ENCODE data around the gene SNX21.

DNA sequence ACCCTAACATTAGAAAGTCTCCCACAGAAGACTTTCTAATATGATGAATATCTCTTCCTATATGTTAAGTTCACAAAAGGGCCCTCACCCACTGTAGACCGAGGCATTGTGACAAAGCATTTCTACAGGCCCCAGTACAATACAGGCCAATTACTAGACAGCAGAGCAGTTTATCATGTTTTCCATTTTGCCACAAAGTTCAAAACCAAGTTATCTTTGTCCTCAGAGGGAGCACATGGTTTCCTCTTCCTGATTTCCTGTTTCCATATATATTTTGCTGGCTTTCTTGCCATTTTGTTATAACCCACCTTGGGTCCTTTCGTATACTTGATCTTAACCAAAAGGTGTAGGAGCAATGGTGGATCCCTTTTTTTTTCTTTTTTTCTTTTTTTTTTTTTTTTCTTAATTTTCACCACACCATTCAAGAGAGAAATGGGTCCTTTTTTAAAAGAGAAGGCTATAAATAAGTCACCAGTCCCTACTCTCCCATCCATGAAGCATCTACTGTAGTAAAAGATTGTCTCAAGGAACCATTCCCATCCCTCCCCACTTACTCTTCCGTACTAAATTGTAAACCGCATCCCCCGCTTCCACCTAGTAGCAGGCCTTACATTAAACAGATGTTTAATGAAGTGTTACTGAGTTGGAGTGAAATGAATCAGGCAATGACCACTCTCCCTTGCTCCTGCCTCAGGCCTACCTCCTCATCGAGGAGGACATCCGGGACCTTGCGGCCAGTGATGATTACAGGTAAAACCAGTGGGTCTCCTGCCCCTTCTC, 23.2 kb upstream of the SNX21 start:
- TF ChIP-seq CTCF (conservative IDR thresholded peaks at IDR 0.05; ENCODE audit: low read length) (no peak), EZH2phosphoT487 (IDR thresholded peaks at IDR 0.05; ENCODE audit: borderline replicate concordance, low read depth, low read length) (no peak)

Measured in OCI-LY7 (cell line).